G401.6 (cell line): ENCODE results near the gene BRD1.

Experiments
- FAIRE-seq: peaks from 2 replicates; lab custom pipeline; 2012; peaks lifted over from hg19 to GRCh38; lab: Jason Lieb, UNC

Gene BRD1

DNA sequence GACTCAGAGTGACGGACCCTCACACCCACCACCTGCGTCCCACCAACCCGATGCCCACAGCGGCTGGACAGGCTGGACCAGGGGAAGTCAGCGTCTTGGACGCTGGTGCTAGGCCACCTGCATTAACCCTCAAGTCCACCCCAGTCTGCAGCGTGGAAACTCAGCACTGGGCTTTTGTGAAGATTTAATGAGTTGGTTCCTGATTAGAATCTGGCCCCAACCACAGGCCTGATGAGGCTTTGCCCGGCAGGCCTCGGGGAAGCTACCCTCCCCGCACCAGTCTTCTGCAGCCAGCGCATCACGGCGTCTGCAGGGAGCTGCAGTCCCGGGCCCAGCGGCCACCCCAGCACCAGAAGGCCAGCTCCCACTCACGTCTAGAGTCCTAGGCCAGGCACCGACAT is 101.0 kb downstream of the BRD1 start:
- no peak for FAIRE-seq

GRCh38 chr22:49726022-49726681 is 101.5 kb downstream of the BRD1 start:
- no peak for FAIRE-seq

DNA sequence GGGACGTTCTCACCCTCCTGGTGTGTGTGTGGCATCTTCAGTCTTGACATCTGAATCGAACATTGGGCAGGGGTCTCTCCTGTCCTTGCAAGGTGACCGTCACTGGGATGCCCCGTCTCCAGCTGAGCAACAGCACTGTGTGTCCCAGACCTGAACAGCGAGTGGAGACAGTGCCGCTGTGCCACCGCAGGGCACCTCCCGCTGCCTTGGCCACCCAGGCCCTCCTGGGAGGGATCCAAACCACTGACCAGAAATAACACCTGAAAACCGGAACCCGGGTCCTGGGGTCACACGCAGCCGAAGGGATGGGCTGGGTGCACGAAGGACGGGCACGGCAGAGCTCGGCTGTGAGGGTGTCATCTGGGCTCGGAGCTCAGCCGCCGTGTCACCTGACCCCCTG is 102.2 kb downstream of the BRD1 start:
- FAIRE-seq, result no peak

- no peak for FAIRE-seq
Measured at GRCh38 chr22:49724893-49725489, 102.7 kb downstream of the BRD1 start.

DNA sequence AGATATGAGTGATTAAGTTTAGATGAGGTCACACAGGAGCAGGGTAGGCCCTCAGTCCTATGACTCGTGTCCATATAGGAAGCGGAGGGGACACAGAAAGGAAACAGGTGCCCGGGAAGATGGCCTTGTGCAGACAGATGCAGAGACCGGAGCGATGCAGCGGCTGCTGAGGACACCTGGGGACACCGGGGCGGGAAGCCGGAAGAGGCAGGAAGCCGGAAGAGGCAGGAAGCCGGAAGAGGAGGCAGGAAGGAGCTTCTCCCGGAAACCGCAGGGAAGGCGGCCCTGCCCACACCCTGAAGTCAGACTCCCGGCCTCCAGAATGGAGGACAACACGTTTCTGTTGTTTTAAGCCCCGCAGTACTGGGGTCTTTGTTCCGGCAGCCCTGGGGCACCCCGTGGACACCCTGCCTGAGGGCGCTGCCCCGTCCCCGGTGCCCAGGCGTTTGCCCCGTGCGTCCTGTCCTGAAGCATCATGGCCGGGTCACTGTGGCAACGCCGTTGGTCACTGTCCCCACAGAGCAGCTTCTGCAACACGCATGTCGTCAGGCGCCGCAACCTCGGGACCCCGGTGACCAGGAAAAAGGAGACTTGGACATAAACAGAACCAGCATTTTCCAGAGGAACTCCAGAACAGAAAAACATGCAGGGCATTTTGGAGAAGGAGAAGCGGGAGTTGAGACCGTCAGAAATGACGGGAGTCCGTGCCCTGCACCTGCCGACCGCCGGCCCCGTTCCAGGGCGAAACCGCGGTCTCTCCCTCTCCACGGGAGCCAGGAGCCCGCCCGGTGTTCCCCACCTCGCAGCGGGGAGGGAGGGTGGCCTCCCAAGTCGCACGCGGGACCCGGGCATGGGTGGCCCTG is 103.4 kb downstream of the BRD1 start:
- no peak for FAIRE-seq

- no peak for FAIRE-seq
Measured at GRCh38 chr22:49723478-49724029, 104.1 kb downstream of the BRD1 start.
